ENCODE data around the gene THBD.
A peak's percentile ranks its signal among the peaks of the same experiment; 100 is the strongest.

Gene THBD, protein sequence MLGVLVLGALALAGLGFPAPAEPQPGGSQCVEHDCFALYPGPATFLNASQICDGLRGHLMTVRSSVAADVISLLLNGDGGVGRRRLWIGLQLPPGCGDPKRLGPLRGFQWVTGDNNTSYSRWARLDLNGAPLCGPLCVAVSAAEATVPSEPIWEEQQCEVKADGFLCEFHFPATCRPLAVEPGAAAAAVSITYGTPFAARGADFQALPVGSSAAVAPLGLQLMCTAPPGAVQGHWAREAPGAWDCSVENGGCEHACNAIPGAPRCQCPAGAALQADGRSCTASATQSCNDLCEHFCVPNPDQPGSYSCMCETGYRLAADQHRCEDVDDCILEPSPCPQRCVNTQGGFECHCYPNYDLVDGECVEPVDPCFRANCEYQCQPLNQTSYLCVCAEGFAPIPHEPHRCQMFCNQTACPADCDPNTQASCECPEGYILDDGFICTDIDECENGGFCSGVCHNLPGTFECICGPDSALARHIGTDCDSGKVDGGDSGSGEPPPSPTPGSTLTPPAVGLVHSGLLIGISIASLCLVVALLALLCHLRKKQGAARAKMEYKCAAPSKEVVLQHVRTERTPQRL

DNA sequence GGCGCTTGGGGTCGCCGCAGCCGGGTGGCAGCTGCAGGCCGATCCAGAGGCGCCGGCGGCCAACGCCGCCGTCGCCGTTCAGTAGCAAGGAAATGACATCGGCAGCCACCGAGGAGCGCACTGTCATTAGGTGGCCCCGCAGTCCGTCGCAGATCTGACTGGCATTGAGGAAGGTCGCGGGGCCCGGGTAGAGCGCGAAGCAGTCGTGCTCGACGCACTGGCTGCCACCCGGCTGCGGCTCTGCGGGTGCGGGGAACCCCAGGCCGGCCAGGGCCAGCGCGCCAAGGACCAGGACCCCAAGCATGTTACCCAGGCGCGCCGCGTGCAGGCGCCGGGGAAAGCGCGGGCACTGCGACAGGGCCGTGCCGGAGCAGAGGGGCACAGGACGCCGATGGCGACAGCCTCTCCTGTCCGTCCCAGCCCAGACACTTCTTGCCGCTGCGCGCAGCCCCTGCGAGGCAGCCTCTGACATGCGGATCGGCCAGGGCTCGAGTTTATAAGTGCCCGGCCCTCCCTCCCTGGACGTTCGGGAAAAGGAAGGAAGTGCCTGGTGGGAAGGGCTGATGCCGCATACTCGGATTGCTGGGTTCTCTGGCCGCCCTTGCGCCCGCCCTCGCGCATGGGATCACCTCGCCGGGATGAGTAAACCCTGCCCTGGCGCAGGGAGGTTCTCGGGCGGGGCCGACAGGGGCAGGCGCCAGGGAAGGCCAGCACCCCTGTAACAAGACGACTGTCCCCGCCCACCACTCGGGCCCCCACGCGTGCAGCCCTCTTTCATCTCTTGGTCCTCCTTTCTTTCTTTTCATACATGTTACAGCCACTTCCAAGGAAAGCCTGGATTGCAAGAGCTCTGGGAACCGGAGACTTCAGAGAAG, at the start of gene THBD:
THBD (minus strand) TSS at position 472 of the 875 bp plus-strand sequence; CDS start at position 304, 168 bp downstream.
- no peak for DNase-seq

DNA sequence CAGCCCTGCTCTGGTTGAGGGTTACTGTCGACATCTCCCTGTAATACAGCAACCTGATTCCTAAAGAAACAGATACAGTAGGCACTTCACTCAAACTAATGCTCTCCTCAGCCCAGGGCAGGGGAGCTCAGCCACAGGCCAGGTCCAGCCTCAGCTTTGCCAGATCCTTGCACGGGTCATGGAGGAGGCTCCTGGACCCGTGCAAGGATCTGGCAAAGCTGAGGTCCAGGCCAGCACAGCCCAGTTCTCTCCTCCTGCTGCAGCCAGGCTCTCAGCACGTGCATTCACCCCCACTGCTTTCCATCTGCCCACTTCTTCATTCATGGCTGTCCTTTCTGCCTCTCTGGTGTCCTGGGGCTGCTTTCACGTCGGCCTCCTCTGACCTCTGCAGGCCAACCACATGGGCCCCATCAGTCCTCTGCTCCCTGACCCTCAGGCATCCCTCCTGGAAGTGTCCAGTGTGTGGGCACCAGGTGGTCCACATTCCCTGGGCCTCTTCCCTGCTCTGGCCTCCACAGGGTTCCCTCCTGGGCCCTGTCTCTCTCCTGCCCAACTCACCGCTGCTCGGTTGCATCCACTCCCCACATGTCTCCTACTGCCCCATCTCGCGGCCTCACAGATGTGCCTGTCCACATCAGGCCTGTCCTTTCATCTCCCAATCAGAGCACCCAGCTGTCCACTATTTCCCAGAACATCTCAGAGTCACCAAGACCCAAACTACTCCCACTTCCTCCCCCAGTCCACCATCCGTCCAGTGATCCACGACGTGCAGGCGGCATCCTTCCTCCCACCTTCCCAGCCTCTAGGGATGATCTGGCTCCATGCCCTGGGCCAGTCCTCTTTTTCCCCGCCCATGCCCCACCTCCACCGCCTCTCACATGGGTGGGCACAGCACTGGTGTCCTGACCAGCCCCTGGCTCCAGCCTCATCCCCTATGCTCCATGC, 48.4 kb upstream of the THBD start:
- DNase-seq: no peak

DNA sequence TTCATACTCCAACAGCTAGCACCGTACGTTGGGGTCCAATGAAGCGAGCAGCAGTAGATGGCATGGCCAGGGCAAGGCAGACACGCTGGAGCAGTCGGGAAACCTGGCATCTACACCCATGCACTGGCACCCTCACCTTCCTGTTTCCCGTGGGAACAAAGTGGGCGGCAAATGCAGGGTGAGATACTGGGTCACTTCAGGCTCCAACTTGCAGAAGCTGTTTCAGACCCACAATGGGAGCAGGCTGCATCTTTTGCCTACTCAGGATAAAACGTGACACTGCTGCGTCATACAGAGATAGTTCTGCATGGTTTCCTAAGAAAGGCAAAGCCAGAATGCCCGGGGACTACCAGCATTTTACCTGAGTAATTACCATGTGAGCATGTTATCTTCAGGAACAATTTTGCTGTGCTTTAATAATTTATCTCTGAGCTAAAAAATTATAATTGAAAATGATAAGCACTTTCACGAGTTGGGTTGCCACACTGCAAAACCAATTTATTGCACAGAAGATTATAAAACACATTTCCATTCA, 47.6 kb upstream of the THBD start:
- DNase-seq: no peak

DNA sequence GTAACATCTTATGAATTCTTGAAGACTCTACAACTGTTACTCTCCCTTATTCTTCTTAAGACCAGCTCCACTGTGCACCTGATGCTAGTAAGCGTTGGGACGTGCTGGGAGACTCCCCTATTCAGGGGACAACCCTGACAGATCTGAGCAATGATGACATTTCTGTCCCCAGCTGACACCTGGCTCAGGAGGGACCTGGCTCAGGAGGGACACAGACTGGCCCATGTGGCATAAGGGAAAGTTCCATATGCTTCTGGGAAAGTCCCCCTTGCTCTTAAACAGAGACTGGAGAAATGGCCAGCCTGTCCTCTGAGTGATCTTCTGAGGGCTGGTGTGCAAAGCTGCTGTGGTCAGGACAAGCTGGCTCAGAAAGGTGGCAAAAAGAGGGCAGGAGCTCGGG, 46.6 kb upstream of the THBD start:
- no peak for DNase-seq

DNA sequence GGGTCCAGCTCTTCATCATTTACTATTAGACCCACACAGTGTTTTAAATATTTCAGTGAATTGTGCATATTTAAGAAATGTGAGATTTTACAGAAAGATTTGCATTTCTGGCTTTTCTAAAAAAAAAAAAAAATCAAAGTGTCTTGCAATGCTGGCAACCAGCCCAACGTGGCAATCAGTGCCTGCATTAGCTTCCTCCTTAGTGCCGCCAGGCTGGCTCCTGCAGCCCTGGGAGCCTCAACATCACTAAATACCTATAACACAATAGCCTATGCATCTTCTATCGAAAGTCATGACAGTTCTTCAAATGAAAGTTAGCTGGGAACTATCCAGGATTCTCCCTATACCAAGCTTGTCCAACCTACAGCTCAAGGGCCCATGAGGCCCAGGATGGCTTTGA, 46.0 kb upstream of the THBD start:
- no peak for DNase-seq

DNA sequence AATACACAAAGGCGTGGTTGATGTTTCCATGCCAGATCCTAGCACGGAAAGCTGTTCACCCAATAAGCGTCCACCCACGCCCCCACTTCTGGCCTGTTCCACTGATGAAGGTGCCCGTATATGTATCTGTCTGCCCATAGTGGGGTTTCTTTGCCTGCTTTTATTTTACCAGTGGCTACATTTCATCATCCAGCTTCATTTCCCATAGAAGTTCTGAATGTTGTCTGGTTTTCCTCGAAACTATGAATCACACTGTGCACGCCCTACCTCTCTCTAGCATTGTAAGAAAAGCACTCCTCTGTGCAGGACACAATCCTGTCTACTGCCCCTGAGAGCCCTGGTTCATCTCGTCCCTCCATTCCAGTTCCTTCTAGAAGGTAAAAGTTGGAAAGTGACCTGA, 45.5 kb upstream of the THBD start:
- DNase-seq: no peak

DNA sequence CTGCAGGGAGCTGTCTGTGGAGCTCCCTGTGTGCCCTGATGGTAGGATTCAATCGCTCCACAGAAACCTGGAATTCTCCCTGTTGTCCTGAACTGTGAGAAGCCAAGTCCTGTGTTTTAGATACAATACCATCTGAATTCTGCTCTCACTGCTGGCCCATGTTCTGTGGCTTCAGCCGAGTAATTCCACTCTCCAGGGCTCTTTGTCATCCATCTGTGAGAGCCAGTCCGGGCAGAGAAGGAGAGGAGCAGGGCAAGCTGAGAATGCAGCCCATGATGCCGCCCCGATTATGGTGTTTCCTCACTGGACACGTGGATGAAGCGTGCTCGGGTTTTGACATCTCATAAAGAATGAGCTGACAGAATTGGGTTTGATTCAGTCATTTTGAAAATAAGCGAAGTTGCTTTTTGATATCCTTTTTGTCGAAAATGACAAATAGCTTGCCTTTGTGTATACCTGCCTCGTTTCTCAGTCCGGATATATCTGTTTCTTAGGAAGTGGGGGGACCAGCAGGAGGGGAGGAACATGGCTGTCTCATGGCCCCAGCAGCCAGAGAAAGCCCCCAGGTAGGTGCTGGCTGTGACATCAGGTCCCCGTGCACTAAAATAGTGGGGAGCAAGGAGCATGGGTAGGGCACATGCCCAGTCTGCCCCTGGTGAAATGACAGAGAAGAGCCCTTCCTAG, 44.9 kb upstream of the THBD start:
- DNase-seq: no peak

DNA sequence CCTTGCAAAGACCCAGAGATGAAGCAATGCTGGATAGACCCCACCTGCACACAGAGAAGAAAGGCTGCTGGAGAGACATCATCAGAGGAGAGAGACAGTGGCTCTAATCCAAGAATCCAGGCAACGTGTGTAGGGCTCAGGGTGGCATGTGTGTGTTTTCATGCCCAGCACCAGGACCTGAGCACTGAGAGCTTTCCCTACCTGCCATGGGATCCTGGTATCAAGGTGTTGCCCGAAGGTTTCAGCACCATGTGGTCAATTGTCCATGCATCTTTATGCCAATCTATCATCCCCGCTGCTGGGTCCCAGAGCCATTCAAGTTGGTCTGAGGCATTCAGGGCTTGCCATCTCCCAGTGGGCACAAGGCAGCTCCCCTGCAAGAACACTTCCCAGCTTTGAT, 44.1 kb upstream of the THBD start:
- no peak for DNase-seq

DNA sequence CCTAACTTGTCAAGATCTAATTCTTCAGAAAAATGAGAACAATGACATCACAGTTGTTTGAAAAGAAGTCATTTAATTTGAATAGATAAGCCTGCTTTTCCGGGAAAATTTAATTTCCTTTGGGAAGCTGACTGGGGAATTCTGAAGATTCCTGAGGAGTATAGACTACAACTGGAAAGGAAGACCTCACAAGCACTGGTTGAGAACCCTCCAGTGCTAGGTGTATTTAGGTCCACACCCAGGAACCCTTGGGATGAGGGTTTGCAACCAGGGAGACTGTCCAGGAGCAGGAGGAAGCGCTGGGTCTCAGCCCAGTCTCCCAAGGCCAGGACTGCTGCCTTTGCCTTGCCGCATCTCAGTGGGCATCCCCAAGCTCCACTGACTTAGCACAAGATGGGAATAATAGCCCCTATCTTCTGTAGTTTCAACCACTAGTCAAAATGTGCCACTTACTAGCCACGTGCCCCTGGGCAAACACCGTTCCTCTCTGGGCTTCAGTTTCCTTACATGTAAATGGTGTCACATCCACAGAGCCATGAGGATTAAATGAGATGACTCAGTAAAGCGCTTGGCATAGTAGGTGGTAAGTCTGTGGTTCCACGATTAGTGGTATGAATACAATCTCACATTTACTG, 43.5 kb upstream of the THBD start:
- no peak for DNase-seq

DNA sequence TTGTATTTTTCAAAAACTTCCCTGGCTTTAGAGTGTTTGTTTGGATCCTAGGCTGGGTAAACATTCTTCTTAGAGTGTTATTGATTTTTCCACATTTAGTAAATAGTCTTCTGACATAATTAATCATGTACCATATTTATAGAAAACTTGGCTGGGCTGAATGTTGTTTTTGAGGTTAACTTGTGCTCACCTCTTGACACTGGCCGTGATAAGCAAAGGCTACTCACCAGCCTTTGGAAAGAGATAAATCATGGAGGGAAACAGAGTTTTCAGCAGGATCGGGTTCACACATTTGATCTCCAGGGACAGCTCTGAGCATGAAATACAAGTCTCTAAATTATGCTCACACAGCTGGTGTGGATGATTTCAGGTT, 42.9 kb upstream of the THBD start:
- peak; percentile 5 for DNase-seq

DNA sequence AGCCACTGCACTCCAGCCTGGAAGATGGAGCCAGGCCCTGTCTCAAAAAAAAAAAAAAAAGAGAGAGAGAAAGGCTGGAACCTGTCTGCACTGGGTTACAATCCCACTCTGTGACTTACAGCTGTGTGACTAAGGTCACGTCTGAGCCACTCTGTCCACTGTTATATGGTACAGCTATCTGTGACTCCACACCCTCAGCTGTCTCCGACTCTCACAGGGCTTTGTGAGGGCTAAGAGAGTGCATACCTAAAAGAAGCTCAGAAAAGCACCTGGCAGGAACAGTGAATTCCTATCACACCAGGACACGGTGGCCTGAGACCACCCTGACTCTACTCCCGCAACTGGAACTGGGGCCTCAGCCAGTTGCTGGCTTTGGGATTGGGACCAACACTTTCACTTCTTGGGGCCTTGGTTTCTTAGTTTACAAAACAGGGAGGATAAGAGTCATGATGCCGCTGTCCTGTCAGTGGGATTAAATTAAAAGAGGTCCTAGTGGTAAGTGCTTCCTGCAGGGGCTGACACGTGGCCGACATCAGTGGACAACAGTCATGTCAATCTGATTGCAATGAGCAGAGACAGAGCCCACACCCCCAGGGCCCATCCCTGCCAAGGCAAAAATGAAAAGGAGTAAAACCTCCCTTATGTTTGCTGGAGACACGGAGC, 42.4 kb upstream of the THBD start:
- DNase-seq: no peak

DNA sequence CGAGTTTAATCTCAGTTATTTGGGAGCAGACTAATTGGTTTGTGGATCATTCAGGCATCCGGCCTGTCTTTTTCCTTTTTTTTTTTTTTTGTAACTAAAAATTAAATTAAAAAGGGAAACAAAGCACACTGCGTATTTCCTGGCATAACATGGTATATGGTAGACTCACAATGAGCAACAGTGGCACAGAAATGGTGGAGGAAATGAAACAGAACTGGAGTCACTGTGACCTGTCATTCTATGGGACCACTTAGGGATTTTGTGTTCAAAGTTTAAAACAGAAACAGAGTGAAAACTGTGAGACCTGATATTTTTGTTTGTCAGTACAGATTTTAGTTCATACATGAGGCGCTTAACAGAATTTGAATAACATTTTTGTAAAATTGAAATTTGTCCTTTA, 41.4 kb upstream of the THBD start:
- no peak for DNase-seq

DNA sequence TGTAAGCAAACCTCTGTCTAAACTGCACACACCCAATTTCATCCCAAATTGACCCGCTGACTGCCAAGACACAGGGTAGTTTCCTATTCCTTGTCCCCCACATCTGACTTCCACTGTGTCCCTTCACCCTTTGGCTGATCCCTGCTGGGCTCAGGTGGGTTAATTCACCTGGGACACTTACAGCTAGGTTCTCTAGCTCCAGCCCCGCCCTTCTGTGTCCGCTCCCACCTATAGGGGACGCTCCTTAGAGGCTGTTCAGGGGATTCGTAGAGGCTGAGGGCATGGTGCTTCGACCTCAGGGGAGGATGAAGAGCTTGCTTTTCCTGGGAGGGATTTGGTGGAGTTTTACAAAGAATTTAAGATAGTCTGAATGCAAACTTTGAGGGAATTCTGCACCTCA, 40.7 kb upstream of the THBD start:
- no peak for DNase-seq

DNA sequence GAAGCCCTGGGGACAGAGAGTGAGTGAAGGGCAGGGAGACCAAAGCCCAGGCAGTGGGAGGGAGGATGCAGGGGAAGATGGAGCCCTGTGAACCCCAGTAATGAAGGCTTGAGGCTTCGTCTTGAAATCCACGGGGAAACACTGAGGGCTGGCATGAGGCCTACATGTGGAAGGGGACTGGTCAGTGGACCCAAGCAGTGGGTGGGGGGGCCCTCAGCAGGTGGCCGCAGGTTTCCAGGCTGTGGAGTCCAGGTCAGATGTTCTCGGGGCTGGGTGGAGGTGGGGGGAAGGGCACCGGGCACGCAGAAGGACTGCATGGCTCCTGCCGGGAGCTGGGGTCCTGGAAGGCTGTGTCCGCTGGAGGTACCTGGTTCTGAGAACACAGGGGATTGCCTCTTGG, 39.4 kb upstream of the THBD start:
- DNase-seq: no peak

DNA sequence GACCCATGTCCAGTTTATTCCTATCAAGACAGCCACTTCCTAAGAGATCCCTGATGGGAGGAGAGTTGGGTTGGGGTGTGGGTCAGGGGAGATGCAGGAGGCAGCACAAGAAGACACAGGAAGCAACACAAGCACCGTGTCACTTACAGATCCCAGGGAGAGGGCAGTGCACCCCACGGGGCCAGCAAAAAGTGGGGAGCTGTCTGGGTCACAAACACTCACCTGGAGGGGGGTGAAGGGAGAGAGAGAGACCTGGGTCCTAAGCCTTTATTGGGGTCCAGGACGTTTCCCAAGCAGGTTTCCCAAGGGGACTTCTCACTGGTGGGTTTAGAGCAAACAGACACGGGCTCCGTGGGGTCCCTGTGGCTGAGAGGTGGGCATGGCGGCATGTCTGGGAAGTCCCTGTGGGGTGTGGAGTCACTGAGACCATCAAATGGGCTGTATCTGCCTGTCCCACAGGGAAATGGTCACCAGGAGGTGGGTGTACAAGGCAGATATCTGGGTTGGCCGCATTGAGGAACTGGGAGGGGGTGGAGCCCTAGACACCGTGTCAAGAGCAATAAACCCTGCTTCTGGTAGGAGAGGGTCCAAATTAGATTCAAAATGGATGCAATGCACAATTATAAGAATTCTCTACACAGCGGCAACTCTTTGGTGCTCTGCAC, 38.2 kb upstream of the THBD start:
- no peak for DNase-seq

DNA sequence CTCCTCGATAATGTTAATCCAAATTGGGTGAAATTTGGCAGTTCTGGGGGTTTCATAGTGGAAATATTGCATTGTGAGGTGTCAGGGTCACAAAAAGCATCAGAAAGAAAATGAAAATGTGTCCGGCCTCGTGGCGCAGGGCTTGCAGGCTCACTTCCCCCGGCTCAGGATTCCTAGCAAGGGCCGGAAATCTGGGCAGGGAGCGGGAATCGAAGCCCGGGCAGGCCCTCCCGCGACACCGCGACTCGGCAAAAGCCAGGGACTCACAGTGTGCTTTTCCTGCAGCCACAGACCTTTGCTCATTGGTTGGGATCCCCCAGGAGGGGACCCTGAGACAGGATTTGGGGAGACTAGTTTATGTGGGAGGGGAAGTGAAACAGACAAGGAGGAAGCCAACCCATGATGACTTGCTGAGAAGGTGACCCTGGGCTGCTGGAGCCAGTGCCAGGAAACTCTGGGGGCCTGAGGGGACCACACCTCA, 37.5 kb upstream of the THBD start:
- no peak for DNase-seq

DNA sequence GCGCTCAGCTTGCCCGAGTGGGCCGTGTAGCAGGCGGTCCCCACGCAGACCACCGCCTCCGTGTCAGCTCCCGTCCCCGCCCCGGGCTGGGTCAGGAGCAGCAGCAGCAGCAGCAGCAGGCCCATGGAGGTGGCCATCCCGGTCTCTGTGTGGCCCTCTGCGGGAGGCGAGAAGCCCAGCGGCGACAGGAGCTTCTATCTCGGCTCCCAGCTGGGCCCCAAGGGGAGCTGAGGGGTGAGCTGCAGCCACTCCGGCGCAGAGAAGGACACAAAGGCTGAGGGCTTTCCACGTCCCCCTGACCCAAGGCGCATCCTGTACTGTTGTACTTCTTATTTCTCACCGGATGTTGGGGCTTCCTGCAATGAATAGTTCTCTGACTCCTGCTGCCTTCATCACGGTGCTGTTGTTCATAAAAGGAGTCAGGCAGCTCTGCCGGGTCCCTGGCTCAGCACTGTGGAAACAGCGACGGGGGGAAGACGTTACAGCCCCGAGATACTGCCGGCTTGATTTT, 36.6 kb upstream of the THBD start, which contains the start of gene CD93:
CD93 (minus strand) TSS at position 269 of the 511 bp plus-strand sequence; CDS start at position 137, 132 bp downstream.
- no peak for DNase-seq

DNA sequence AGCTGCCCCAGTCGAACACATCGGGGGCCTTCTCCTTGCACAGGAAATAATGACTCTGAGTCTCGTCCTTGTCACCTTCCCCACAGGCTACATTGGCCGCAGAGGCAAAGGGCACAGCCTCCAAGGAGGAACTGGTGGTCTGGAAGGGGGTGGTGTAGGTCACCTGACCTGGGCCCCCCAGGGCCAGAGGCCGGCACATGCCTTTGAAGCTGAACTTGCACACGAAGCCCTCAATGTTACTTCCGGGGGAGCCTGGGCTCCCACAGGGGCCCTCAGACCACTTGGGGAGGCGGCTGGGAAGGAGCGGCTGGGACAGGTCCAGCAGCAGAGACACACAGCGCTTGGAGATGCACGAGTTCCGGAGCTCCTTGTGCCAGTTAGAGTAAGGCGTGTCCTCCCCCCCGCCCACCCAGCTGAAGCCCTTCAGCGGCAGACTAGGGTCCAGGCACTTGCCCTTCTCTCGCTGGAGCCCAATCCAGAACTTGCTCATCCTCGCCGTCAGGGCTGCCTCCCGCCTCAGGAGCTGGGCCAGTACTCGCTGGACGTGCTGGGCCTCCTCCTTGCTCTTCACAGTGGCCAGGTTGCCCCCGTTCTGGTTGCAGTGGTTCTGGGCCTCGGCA, 36.1 kb upstream of the THBD start:
- DNase-seq: no peak

DNA sequence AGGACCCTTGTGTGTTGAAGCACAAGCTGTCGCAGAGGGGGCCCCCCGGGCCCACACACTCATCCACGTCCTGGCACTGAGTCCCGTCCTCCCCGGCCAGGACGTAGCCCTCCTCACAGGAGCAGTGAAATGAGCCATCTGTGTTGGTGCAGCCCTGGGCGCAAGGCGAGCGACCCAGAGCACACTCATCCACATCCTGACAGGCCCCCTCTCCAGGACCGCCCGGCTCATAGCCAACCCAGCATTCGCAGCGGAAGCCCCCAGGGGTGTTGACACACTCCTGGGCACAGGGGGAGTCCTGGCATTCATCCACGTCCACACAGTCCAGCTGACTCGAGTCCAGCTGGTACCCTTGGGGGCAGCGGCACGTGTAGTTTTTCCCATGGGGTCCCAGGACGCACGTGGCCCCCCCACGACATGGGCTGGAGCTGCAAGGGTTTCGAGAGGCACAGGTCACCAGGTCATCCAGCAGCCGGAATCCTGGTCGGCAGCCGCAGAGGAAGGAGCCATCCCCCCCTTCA, 35.4 kb upstream of the THBD start:
- DNase-seq: no peak
